Activated naive CD4-positive, alpha-beta T cell treated with anti-CD3 and anti-CD28 coated beads for 36 hours (primary cell): Measurements from ENCODE around the gene TUFT1. TPM values are rescaled to one million over a fixed set of nuclear protein-coding genes. Genes with fewer than 3 reads are reported as not detected.

Experiments
- CTCF ChIA-PET: fragments of 350-600 bp; sonication (Branson Sonifier 250); formaldehyde crosslinking; loops from one replicate; lab custom pipeline; 2021; ENCODE audit warnings: antibody characterized with exemption; lab: Charles Lee
- DNase-seq: peaks from one replicate; pipeline ENCODE4 v3.0.0-alpha.2; 2020
- H3K27ac Mint-ChIP-seq: one replicate; pipeline ENCODE4 v1.8.0; 2021; ENCODE audit warnings: mild to moderate bottlenecking, mixed read lengths
- H3K27me3 Mint-ChIP-seq: one replicate; pipeline ENCODE4 v1.8.0; 2021; ENCODE audit warnings: low read depth, mixed read lengths
- H3K36me3 Mint-ChIP-seq: one replicate; pipeline ENCODE4 v1.8.0; 2021; ENCODE audit warnings: low read depth, mixed read lengths
- H3K4me1 Mint-ChIP-seq: one replicate; pipeline ENCODE4 v1.8.0; 2021; ENCODE audit warnings: low read depth, mixed read lengths
- H3K4me3 Mint-ChIP-seq: one replicate; pipeline ENCODE4 v1.8.0; 2021; ENCODE audit warnings: mild to moderate bottlenecking, moderate library complexity, mixed read lengths
- H3K9me3 Mint-ChIP-seq: one replicate; pipeline ENCODE4 v1.8.0; 2021; ENCODE audit warnings: mixed read lengths
- intact Hi-C: fragments of 100-400 bp; cut with micrococcal nuclease; formaldehyde crosslinking; loops from one replicate; pipeline ENCODE4 v1.15.1; 2023
- total RNA-seq, 2 experiments: library from RNA; stranded (reverse); gene quantifications; one replicate each; pipeline ENCODE4 v1.2.3, GENCODE V29; 2021

TUFT1 gene
- total RNA-seq, 2 experiments from 2014 or later = 2.3 to 2.8 TPM

DNA sequence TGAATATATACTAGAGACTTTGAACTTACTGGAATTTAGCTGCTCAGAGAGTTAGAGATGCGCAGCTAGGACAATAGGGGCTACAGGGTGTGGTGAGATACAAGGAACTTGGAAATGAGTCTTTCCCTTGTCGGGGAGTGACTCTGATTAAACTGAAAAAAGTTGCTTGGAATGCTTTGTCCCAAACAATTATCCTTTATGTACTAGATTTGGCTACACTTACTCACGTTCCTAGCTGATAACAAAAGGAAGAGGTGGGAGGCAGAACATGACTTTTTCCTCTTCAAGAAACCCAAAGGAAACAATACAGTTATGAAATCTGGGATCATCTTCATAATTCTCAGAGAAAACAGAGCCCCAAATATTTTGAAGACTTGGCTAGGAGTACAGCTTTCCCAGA, 35.9 kb upstream of the TUFT1 start:
- no peaks in the 10 kb centered on the region for H3K9me3 Mint-ChIP-seq
- no peaks in the 10 kb centered on the region for H3K27me3 Mint-ChIP-seq
- no peaks in the 10 kb centered on the region for H3K4me1 Mint-ChIP-seq
- no peak for DNase-seq
- H3K4me3 Mint-ChIP-seq = no peak overlapping the region
- H3K36me3 Mint-ChIP-seq = no peaks in the 10 kb centered on the region
- intact Hi-C loops = no loop called here
- CTCF ChIA-PET = interaction anchor here (0.6 to 1.8 kb wide), 2 partner anchors 10 to 29 kb away, joined by 4 to 5 read pairs; no protein-coding TSS in a partner anchor
- no peak overlapping the region for H3K27ac Mint-ChIP-seq

GRCh38 chr1:151504759-151505158, 35.4 kb upstream of the TUFT1 start:
- Mint-ChIP-seq H3K9me3 (no peaks in the 10 kb centered on the region), H3K4me1 (no peaks in the 10 kb centered on the region), H3K27me3 (no peaks in the 10 kb centered on the region), H3K4me3 (no peak overlapping the region), H3K27ac (no peak overlapping the region), H3K36me3 (no peaks in the 10 kb centered on the region)
- CTCF ChIA-PET = interaction anchor here (0.6 to 1.8 kb wide), 3 partner anchors 9 to 40 kb away, joined by 3 to 5 read pairs (median 4); no protein-coding TSS in a partner anchor
- no peak for DNase-seq
- intact Hi-C loops = no loop called here

- Mint-ChIP-seq H3K4me3 (no peak overlapping the region), H3K27me3 (no peaks in the 10 kb centered on the region), H3K4me1 (peaks cover 24% of the 10 kb centered on the region), H3K9me3 (no peaks in the 10 kb centered on the region), H3K27ac (no peak overlapping the region), H3K36me3 (no peaks in the 10 kb centered on the region)
- no peak for DNase-seq
- CTCF ChIA-PET = no interaction called here
- intact Hi-C loops = no loop called here
Observed at GRCh38 chr1:151508833-151509232, 31.3 kb upstream of the TUFT1 start.

DNA sequence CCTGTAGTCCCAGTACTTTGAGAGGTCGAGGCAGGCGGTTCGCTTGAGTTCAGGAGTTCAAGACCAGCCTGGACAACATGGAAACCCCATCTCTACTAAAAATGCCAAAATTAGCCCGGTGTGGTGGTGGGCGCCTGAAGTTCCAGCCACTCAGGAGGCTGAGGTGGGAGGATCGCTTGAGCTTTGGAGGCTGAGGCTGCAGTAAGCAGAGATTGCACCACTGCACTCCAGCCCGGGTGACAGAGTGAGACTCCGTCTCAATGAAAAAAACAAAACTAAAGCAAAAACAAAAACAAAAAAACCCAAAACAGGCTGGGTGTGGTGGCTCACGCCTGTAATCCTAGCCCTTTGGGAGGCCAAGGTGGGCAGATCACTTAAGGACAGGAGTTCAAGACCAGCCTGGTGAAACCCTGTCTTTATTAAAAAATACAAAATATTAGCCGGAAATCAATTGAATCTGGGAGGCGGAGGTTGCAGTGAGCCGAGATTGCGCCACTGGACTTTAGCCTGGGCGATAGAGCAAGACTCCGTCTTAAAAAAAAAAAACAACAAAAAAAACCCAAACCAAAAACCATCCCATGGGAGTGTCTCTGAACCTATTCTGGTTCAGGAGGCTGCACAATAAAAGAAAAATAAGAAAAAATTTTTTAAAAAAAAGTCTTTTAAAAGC, 30.6 kb upstream of the TUFT1 start:
- Mint-ChIP-seq H3K36me3 (no peaks in the 10 kb centered on the region), H3K4me1 (peaks cover 25% of the 10 kb centered on the region), H3K27ac (no peak overlapping the region)

DNA sequence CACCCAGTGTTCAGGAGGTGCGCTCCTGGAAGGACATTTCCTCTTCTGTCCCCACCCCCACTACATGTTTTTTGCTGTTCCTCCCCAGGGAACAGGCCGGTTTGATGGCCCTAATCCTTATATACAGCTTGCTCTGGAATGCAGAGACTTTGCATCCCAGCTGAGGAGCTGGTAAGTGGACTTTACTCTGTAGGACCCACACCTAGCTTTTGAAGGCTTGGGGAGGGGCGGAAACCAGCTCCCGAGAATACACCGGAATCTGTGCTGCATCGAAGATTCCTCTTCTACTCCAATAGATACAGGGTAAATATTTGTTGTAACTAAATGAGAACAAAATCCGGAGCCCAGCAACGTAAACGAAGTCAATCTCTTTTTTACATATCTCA, 30.1 kb upstream of the TUFT1 start:
- no peaks in the 10 kb centered on the region for H3K9me3 Mint-ChIP-seq
- no peak for DNase-seq
- CTCF ChIA-PET = interaction anchor here (1.3 to 2.2 kb wide), 3 partner anchors 11 to 84 kb away, joined by 5 to 8 read pairs (median 8); no protein-coding TSS in a partner anchor
- intact Hi-C loops = loop anchor here (2.0 to 5.0 kb wide), 3 partner anchors 31 to 228 kb away; partner anchors contain the start of genes POGZ, TUFT1 and ZNF687
- H3K27me3 Mint-ChIP-seq = no peaks in the 10 kb centered on the region
- no peaks in the 10 kb centered on the region for H3K36me3 Mint-ChIP-seq
- peak overlapping the region; percentile 80 for H3K4me3 Mint-ChIP-seq
- no peak overlapping the region for H3K27ac Mint-ChIP-seq
- peaks cover 25% of the 10 kb centered on the region for H3K4me1 Mint-ChIP-seq

More for the DNA sequence above, 30.6 kb upstream of the TUFT1 start:
- no peaks in the 10 kb centered on the region for H3K9me3 Mint-ChIP-seq
- H3K4me3 Mint-ChIP-seq = no peak overlapping the region
- CTCF ChIA-PET = interaction anchor here (2.2 kb wide), 1 partner anchor 26 kb away, joined by 8 read pairs; no protein-coding TSS in a partner anchor
- H3K27me3 Mint-ChIP-seq = no peaks in the 10 kb centered on the region
- no peak for DNase-seq
- intact Hi-C loops = loop anchor here (2.0 to 5.0 kb wide), 3 partner anchors 31 to 227 kb away; partner anchors contain the start of genes POGZ, TUFT1 and ZNF687

DNA sequence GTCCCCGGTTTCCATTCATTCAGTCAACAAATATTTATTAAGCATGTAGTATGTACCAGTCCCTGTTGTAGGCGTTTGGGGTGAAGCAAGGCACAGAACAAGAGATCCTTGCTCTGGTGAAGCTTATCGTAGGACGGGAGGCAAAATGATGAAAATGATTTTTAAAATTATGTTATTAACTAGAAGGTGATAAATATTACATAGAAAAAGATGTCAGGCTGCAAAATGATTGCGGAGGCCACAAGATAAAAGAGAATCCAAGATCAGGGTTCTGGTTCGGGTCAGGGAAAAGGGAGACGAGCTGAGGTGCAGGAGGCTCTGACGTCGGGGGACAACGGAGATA, 29.5 kb upstream of the TUFT1 start:
- no peaks in the 10 kb centered on the region for H3K9me3 Mint-ChIP-seq
- H3K36me3 Mint-ChIP-seq = no peaks in the 10 kb centered on the region
- no peak overlapping the region for H3K27ac Mint-ChIP-seq
- intact Hi-C loops = loop anchor here (2.0 to 5.0 kb wide), 3 partner anchors 30 to 228 kb away; partner anchors contain the start of genes POGZ, TUFT1 and ZNF687
- CTCF ChIA-PET = interaction anchor here (0.6 to 2.2 kb wide), 4 partner anchors 10 to 83 kb away, joined by 4 to 8 read pairs (median 6); no protein-coding TSS in a partner anchor
- H3K4me3 Mint-ChIP-seq = peak overlapping the region; percentile 80
- peaks cover 25% of the 10 kb centered on the region for H3K4me1 Mint-ChIP-seq
- no peaks in the 10 kb centered on the region for H3K27me3 Mint-ChIP-seq
- no peak for DNase-seq

DNA sequence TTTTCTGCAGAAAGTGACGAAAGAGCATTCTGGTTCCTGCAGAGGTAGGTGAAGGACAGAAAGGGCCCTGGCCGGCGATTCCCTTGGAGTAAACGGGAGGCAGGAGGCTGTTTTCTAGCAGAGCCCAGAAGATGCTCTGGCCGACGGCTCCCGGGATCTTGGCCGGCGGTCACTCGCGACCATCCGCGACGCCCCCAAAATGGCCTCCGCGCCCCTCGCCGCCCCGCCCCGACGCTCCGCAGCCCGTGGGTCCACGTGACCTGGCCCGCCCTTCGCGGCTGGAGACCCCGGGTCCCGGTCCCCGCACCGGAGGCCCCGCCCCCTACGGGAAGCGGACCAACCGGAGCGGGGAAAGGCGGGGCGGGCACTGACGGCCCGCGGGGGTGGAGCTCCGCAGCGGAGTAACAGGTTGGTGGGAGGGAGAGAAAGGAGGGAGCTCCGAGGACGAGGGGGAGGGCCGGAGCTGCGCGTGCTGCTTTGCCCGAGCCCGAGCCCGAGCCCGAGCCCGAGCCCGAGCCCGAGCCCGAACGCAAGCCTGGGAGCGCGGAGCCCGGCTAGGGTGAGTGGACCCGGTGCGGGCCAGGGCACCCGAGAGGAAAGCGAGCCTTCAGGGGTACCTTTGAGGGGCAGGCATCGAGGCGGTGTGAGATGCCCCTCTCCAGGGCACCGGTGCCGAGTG, 29.0 kb upstream of the TUFT1 start, which contains the start of gene CGN:
Gene CGN, plus strand, starts transcription at position 431 of the 679 bp plus-strand sequence. CDS start 7,133 bp downstream, outside the sequence.
- H3K27ac Mint-ChIP-seq = no peak within 1 kb of the TSS
- DNase-seq = peak; percentile 87
- peaks cover 25% of the 10 kb centered on the region for H3K4me1 Mint-ChIP-seq
- H3K4me3 Mint-ChIP-seq = peak within 1 kb of the TSS; percentile 80
- no peaks in the 10 kb centered on the region for H3K9me3 Mint-ChIP-seq
- H3K27me3 Mint-ChIP-seq = no peaks in the 10 kb centered on the region
- CTCF ChIA-PET = interaction anchor here (0.6 to 2.2 kb wide), 5 partner anchors 10 to 224 kb away, joined by 3 to 8 read pairs (median 5); no protein-coding TSS in a partner anchor
- intact Hi-C loops = loop anchor here (2.0 to 5.0 kb wide), 3 partner anchors 30 to 229 kb away; partner anchors contain the start of genes POGZ, TUFT1 and ZNF687
- H3K36me3 Mint-ChIP-seq = no peaks in the 10 kb centered on the region

- intact Hi-C loops = loop anchor here (2.0 to 5.0 kb wide), 3 partner anchors 29 to 229 kb away; partner anchors contain the start of genes POGZ, TUFT1 and ZNF687
- no peak overlapping the region for H3K27ac Mint-ChIP-seq
- no peaks in the 10 kb centered on the region for H3K36me3 Mint-ChIP-seq
- no peaks in the 10 kb centered on the region for H3K9me3 Mint-ChIP-seq
- CTCF ChIA-PET = interaction anchor here (1.2 to 2.2 kb wide), 3 partner anchors 9 to 223 kb away, joined by 3 to 8 read pairs (median 8); no protein-coding TSS in a partner anchor
- no peaks in the 10 kb centered on the region for H3K27me3 Mint-ChIP-seq
- peak overlapping the region; percentile 80 for H3K4me3 Mint-ChIP-seq
- peak; percentile 42 for DNase-seq
- H3K4me1 Mint-ChIP-seq = peaks cover 25% of the 10 kb centered on the region
Observed at GRCh38 chr1:151511636-151512215, 28.4 kb upstream of the TUFT1 start.

GRCh38 chr1:151512326-151512725, 27.8 kb upstream of the TUFT1 start:
- CTCF ChIA-PET = interaction anchor here (1.2 kb wide), 1 partner anchor 222 kb away, joined by 3 read pairs; no protein-coding TSS in a partner anchor
- Mint-ChIP-seq H3K9me3 (no peaks in the 10 kb centered on the region), H3K36me3 (no peaks in the 10 kb centered on the region), H3K27ac (no peak overlapping the region), H3K4me3 (peak overlapping the region; percentile 24), H3K27me3 (no peaks in the 10 kb centered on the region), H3K4me1 (peaks cover 25% of the 10 kb centered on the region)
- no peak for DNase-seq
- intact Hi-C loops = loop anchor here (5.0 kb wide), 1 partner anchor 230 kb away; the partner anchor contains the start of gene ZNF687

DNA sequence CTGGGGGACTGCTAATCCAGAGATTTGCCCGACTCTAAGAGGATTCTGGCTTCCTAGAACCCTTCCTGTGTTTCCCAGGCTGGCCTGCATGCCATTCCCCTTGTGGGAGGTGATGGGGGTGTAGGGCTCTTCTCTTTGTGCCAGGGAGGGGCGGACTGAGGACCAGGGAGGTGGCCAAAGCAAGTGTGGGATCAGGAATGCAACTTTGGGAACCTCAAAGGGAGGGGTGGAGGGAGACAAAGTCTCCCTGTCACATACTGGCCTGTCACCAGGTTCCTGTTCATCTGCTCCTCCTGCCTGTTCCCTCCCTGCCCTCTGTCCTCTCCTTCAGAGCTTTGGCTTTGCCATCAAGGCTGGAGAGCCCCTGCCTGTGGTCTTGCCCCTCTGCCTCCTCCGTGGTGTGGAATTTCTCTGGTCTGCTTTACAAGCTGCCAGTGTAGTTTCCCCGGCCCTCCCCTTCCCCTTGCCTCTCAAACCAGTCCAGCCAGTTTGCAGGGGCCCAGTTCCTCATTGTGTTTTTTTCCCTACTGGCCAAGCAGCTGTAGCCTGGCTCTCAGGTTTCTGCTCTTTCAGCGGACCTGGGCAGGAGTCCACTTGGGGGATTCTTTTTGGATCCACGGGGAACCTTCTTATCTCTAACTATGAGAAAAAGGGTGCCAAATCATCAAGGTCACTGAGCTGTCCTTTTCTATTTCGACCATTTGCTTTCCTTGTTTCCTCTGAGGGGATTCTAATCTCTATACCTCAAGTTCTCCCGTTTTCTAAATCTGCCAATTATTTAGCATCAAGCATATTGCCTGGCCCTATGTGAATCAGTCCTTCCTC, 27.1 kb upstream of the TUFT1 start:
- H3K4me3 Mint-ChIP-seq = no peak overlapping the region
- H3K27me3 Mint-ChIP-seq = no peaks in the 10 kb centered on the region
- intact Hi-C loops = loop anchor here (5.0 kb wide), 1 partner anchor 231 kb away; the partner anchor contains the start of gene ZNF687
- no peaks in the 10 kb centered on the region for H3K36me3 Mint-ChIP-seq
- no peaks in the 10 kb centered on the region for H3K9me3 Mint-ChIP-seq
- DNase-seq = no peak
- H3K27ac Mint-ChIP-seq = no peak overlapping the region
- CTCF ChIA-PET = no interaction called here
- H3K4me1 Mint-ChIP-seq = peaks cover 25% of the 10 kb centered on the region

GRCh38 chr1:151513626-151514121, 26.4 kb upstream of the TUFT1 start:
- no peak for DNase-seq
- intact Hi-C loops = loop anchor here (5.0 kb wide), 1 partner anchor 231 kb away; the partner anchor contains the start of gene ZNF687
- CTCF ChIA-PET = no interaction called here
- no peak overlapping the region for H3K4me3 Mint-ChIP-seq
- H3K36me3 Mint-ChIP-seq = no peaks in the 10 kb centered on the region
- peaks cover 25% of the 10 kb centered on the region for H3K4me1 Mint-ChIP-seq
- H3K9me3 Mint-ChIP-seq = no peaks in the 10 kb centered on the region
- no peak overlapping the region for H3K27ac Mint-ChIP-seq
- H3K27me3 Mint-ChIP-seq = no peaks in the 10 kb centered on the region
